Measurements from ENCODE around the gene FNBP1. TPM values are rescaled to one million over a fixed set of nuclear protein-coding genes. Genes with fewer than 3 reads are reported as not detected.

The FNBP1 gene
- total and polyA plus RNA-seq, 10 of the 15 experiments (the other 5 are each of a cell fraction or from before 2014, with no cell fraction given): 64.5 to 353 (median 179) TPM

DNA sequence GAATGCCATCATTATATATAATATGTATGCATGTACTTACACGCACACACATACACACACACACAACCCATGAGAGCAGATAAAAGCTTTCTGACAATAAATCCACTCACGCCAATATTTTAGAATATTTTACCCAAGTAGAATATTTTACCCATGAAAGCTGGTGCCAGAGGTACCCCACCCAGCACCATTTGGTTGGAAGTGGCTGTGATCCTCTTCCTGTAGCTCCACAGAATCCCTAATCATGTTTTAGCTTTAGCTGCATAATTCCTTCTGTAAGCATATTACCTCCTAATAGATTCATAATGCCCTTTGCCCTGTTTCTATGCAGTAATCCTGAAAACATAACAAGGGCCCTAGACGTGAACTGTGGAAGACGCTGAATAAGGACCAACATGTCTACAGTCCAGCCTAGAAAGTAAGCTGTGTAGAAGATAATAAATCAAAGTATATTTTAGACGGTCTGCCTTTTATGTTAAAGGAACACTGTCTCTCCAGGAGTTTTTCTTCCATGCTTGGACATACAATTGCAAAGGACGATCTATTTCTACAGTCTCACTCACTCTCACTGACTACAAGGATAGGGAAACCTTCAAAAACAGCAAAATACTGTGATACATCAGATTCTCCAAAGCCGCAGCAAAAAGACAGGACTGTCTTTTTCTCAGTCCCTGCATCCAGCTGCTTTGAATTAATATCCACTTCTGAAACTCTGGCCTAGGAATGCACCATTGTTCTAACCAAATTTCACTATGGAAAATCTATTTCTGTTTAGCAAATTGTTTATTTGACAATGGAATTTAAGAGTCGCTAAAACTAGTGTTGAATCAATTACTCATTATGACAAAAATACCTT lies 109.6 kb downstream of the FNBP1 start:
- Histone ChIP-seq H3K9me3 (replicated peaks; ENCODE audit: control insufficient read depth, insufficient read depth, low read length) (no peaks in the 10 kb centered on the region), H3K4me2 (ENCODE audit: control insufficient read depth, insufficient read depth) (peak overlapping the region; percentile 71), H3K36me3 (ENCODE audit: control insufficient read depth in 2 of 2, insufficient read depth in 2 of 2, low read length in 1 of 2) (peaks cover 7 to 31% of the 10 kb centered on the region in 2 experiments), H3K27me3 (replicated peaks in 1 of 2; ENCODE audit: control insufficient read depth in 2 of 2, insufficient read depth in 2 of 2, low read length in 1 of 2) (no peaks in the 10 kb centered on the region), H3K4me3 (no peak overlapping the region), H3K4me1 (ENCODE audit: control insufficient read depth, insufficient read depth, low read length) (peaks cover 46% of the 10 kb centered on the region), H3K79me2 (ENCODE audit: control insufficient read depth, insufficient read depth, low read length) (peaks cover 67% of the 10 kb centered on the region), H4K20me1 (ENCODE audit: control insufficient read depth, insufficient read depth) (no peaks in the 10 kb centered on the region), H3K27ac (ENCODE audit: control insufficient read depth, insufficient read depth) (peak overlapping the region; percentile 84), H3K9ac (ENCODE audit: control insufficient read depth, insufficient read depth, low read length) (peak overlapping the region; percentile 47; the same call in 1 of the 2 replicates), H2AFZ (ENCODE audit: control insufficient read depth, low read depth, low read length) (no peak overlapping the region)
- ChIA-PET POLR2A (interaction anchor here (0.6 to 3.8 kb wide), 25 partner anchors 9 to 112 kb away, joined by 3 to 41 read pairs (median 4); no protein-coding TSS in a partner anchor), RAD21 (ENCODE audit: unreplicated experiment) (interaction anchor here (0.8 to 4.0 kb wide), 20 partner anchors 10 to 109 kb away, joined by 3 to 36 read pairs (median 6); no protein-coding TSS in a partner anchor), CTCF (interaction anchor here (1.0 to 3.9 kb wide), 10 partner anchors 15 to 307 kb away, joined by 3 to 13 read pairs (median 4); partner anchors contain the start of gene NTMT1), SMC1A (ENCODE audit: uncharacterized antibody, unreplicated experiment) (interaction anchor here (0.7 to 4.9 kb wide), 39 partner anchors 9 to 1633 kb away, joined by 3 to 46 read pairs (median 5); no protein-coding TSS in a partner anchor)
- intact Hi-C loops (cut with micrococcal nuclease; ENCODE audit: unreplicated experiment) (loop anchor here (2.0 kb wide), 1 partner anchor 23 kb away; no protein-coding TSS in a partner anchor), in situ Hi-C loops (cut with MboI) (no loop called here)
- TF ChIP-seq BACH1 (IDR thresholded peaks at IDR 0.05; ENCODE audit: borderline replicate concordance): no peak
- TF ChIP-seq TCF12 (IDR thresholded peaks at IDR 0.05; ENCODE audit: low read depth, low read length): no peak
- TF ChIP-seq ELK1 (IDR thresholded peaks at IDR 0.05; ENCODE audit: low read depth, low read length): no peak
- TF ChIP-seq POLR2AphosphoS2 (IDR thresholded peaks at IDR 0.05; ENCODE audit: low read depth, low read length): 0 out of 2 replicates have a peak, but pooled peaks have one; percentile 7
- 0 out of 2 replicates have a peak, but pooled peaks have one; percentile 34 for TF ChIP-seq ZBED1 (IDR thresholded peaks at IDR 0.05; ENCODE audit: borderline replicate concordance)
- TF ChIP-seq EGR1 (IDR thresholded peaks at IDR 0.05; ENCODE audit: borderline replicate concordance in 1 of 2, low read depth in 2 of 2, low read length in 2 of 2): no peak
- 22% methylated on average over 8 of the region's 8 CpGs for WGBS (ENCODE audit: insufficient coverage, insufficient replicate concordance, low lambda C conversion rate, missing lambda C conversion rate)
- ATAC-seq (peak; percentile 44), FAIRE-seq (no peak), DNase-seq (ENCODE audit: low read depth, low spot score) (no peak)
- no TSS peak for BruUV-seq (replicated peaks)
